Measurements from ENCODE around the gene MNS1.

DNA sequence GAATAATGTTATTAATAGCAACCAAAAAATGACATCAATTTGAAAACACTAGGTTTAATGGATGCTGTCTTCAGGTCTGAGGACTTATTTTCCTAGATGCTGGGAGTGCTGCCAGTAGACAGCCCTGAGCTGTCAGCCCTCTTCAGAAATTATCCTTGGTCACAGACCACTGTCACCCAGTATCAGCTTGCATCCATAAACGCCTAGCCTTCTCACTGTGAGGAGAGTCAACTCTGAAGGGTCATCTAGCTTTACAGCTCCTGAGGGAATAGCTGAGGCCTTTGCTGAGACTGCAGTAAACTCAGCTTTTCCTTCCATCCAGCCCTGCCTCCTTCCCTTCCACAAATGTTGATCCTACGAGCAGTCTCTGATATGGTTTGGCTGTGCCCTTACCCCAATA lies 19.4 kb upstream of the MNS1 start:
- TF ChIP-seq CTCF (IDR thresholded peaks at IDR 0.05; ENCODE audit: low read depth, low read length, poor library complexity, severe bottlenecking) (no peak), EZH2phosphoT487 (IDR thresholded peaks at IDR 0.05; ENCODE audit: borderline replicate concordance, low read length) (no peak)
